GM10266 (cell line): ENCODE data around the gene CARD11.

Experiments used
- DNase-seq: peaks from one replicate; pipeline ENCODE4 v3.0.0; 2012; ENCODE audit errors: extremely low spot score
- CTCF ChIP-seq: IDR thresholded peaks from 2 replicates; pipeline ENCODE4 v1.5.1; 2012; ENCODE audit warnings: mild to moderate bottlenecking, low read depth; ENCODE audit not compliant: control insufficient read depth, insufficient read depth; ENCODE audit errors: missing control alignments

The CARD11 gene

GRCh38 chr7:2893411-2893861, 150.2 kb downstream of the CARD11 start:
- TF ChIP-seq CTCF, result no peak
- no peak for DNase-seq

- DNase-seq, result no peak
- no peak for TF ChIP-seq CTCF
Observed at GRCh38 chr7:2892549-2892948, 151.1 kb downstream of the CARD11 start.

- no peak for DNase-seq
- no peak for TF ChIP-seq CTCF
Observed at GRCh38 chr7:2887816-2888215, 155.9 kb downstream of the CARD11 start.

GRCh38 chr7:2886900-2887299, 156.8 kb downstream of the CARD11 start:
- peak; percentile 85 for TF ChIP-seq CTCF
- DNase-seq, result peak; percentile 76

- no peak for TF ChIP-seq CTCF
- no peak for DNase-seq
Observed at GRCh38 chr7:2886391-2886790, 157.3 kb downstream of the CARD11 start.

GRCh38 chr7:2884161-2884560, 159.5 kb downstream of the CARD11 start:
- no peak for TF ChIP-seq CTCF
- DNase-seq, result no peak

- TF ChIP-seq CTCF, result no peak
Observed at GRCh38 chr7:2883101-2883500, 160.6 kb downstream of the CARD11 start.

More at GRCh38 chr7:2883101-2883500, 160.6 kb downstream of the CARD11 start:
- no peak for DNase-seq
